Caco-2 (cell line): Measurements from ENCODE around the gene BARHL1. TPM values are rescaled to one million over a fixed set of nuclear protein-coding genes. Genes with fewer than 3 reads are reported as not detected.

Source experiments
- BruUV-seq: library from RNA; stranded (reverse); fragments of 400-500 nt; replicated peaks from 2 replicates; lab custom pipeline; 2021; lab: Mats Ljungman, UMichigan
- CTCF ChIA-PET: fragments of 300-600 bp; sonication (Branson Sonifier 250); formaldehyde crosslinking; loops from one replicate; lab custom pipeline; 2022; ENCODE audit warnings: antibody characterized with exemption; lab: Charles Lee
- POLR2A ChIA-PET: fragments of 300-600 bp; sonication (Branson Sonifier 250); formaldehyde crosslinking; loops from one replicate; lab custom pipeline; 2022; ENCODE audit warnings: antibody characterized with exemption; lab: Charles Lee
- DNase-seq, 2 experiments: peaks; one replicate each; pipeline versions ENCODE4 v3.0.0 to v3.0.0-alpha.2; 2020 to 2022
- H3K27me3 ChIP-seq: replicated peaks from 2 replicates; pipeline ENCODE4 v1.6.0; 2011; ENCODE audit warnings: low read length; ENCODE audit not compliant: control insufficient read depth, insufficient read depth
- H3K36me3 ChIP-seq: 2 replicates; pipeline ENCODE4 v1.5.1; 2011; ENCODE audit warnings: low read length; ENCODE audit not compliant: control insufficient read depth, insufficient read depth
- H3K4me1 ChIP-seq: fragments of 250-450 bp; sonication (Bioruptor Pico); 2 replicates; pipeline ENCODE4 v1.5.1; 2020; ENCODE audit warnings: mild to moderate bottlenecking
- H3K4me3 ChIP-seq: 2 replicates; pipeline ENCODE4 v1.5.1; 2011; ENCODE audit warnings: low read depth, mild to moderate bottlenecking, control low read depth, low read length
- H3K9me3 ChIP-seq: fragments of 250-450 bp; sonication (Bioruptor Pico); 2 replicates; pipeline ENCODE4 v1.5.1; 2020; ENCODE audit warnings: mild to moderate bottlenecking, moderate library complexity
- H3K27ac Mint-ChIP-seq: one replicate; pipeline ENCODE4 v1.8.0; 2022; ENCODE audit warnings: mixed read lengths; ENCODE audit not compliant: unreplicated experiment
- H3K27me3 Mint-ChIP-seq: one replicate; pipeline ENCODE4 v1.8.0; 2022; ENCODE audit warnings: mixed read lengths; ENCODE audit not compliant: insufficient read depth, unreplicated experiment
- H3K36me3 Mint-ChIP-seq: one replicate; pipeline ENCODE4 v1.8.0; 2022; ENCODE audit warnings: mild to moderate bottlenecking, mixed read lengths; ENCODE audit not compliant: insufficient read depth, unreplicated experiment
- H3K4me1 Mint-ChIP-seq: one replicate; pipeline ENCODE4 v1.8.0; 2022; ENCODE audit warnings: low read depth, mixed read lengths; ENCODE audit not compliant: unreplicated experiment
- H3K4me3 Mint-ChIP-seq: one replicate; pipeline ENCODE4 v1.8.0; 2022; ENCODE audit warnings: mild to moderate bottlenecking, moderate library complexity, mixed read lengths; ENCODE audit not compliant: unreplicated experiment
- H3K9me3 Mint-ChIP-seq: one replicate; pipeline ENCODE4 v1.8.0; 2022; ENCODE audit warnings: mixed read lengths; ENCODE audit not compliant: unreplicated experiment
- intact Hi-C: fragments of 100-400 bp; cut with micrococcal nuclease; formaldehyde crosslinking; loops from one replicate; pipeline ENCODE4 v1.10.0; 2022; ENCODE audit not compliant: unreplicated experiment
- total RNA-seq: library from RNA; stranded (reverse); gene quantifications from 2 replicates; pipeline ENCODE4 v1.2.3, GENCODE V29; 2022
- TF ChIP-seq, protein P1 (sequence below), 2 experiments: fragments of 200-600 bp in 1 of 2; IDR thresholded peaks; 1 replicate in 1 of 2; 2 replicates in 1 of 2; pipeline versions ENCODE4 v1.5.1 to v1.8.0; 2011 to 2022; ENCODE audit warnings: antibody characterized with exemption in 1 of 2, control low read depth in 1 of 2, inconsistent platforms in 1 of 2, low read depth in 1 of 2, low read length in 1 of 2, mild to moderate bottlenecking in 1 of 2, moderate library complexity in 1 of 2; ENCODE audit not compliant: insufficient read depth in 1 of 2, severe bottlenecking in 1 of 2, unreplicated experiment in 1 of 2

BARHL1 gene
- total RNA-seq, 1 experiment from 2014 or later: not detected

GRCh38 chr9:132605387-132605786 lies 23.0 kb downstream of the BARHL1 start:
- Histone ChIP-seq H3K36me3 (peaks cover 2% of the 10 kb centered on the region), H3K4me3 (no peak overlapping the region), H3K27me3 (no peaks in the 10 kb centered on the region), H3K4me1 (no peaks in the 10 kb centered on the region), H3K9me3 (no peaks in the 10 kb centered on the region)
- CTCF ChIA-PET: no interaction called here
- Mint-ChIP-seq H3K4me1 (no peaks in the 10 kb centered on the region), H3K36me3 (peaks cover 37% of the 10 kb centered on the region), H3K9me3 (no peaks in the 10 kb centered on the region), H3K27ac (no peak overlapping the region), H3K4me3 (no peak overlapping the region), H3K27me3 (no peaks in the 10 kb centered on the region)
- TF ChIP-seq, protein P1, sequence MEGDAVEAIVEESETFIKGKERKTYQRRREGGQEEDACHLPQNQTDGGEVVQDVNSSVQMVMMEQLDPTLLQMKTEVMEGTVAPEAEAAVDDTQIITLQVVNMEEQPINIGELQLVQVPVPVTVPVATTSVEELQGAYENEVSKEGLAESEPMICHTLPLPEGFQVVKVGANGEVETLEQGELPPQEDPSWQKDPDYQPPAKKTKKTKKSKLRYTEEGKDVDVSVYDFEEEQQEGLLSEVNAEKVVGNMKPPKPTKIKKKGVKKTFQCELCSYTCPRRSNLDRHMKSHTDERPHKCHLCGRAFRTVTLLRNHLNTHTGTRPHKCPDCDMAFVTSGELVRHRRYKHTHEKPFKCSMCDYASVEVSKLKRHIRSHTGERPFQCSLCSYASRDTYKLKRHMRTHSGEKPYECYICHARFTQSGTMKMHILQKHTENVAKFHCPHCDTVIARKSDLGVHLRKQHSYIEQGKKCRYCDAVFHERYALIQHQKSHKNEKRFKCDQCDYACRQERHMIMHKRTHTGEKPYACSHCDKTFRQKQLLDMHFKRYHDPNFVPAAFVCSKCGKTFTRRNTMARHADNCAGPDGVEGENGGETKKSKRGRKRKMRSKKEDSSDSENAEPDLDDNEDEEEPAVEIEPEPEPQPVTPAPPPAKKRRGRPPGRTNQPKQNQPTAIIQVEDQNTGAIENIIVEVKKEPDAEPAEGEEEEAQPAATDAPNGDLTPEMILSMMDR (IDR thresholded peaks at IDR 0.05; ENCODE audit: insufficient read depth in 1 of 2, low read depth in 1 of 2, low read length in 1 of 2, severe bottlenecking in 1 of 2, unreplicated experiment in 1 of 2): no peak
- POLR2A ChIA-PET: no interaction called here
- intact Hi-C loops: no loop called here
- BruUV-seq: no TSS peak
- DNase-seq: no peak

DNA sequence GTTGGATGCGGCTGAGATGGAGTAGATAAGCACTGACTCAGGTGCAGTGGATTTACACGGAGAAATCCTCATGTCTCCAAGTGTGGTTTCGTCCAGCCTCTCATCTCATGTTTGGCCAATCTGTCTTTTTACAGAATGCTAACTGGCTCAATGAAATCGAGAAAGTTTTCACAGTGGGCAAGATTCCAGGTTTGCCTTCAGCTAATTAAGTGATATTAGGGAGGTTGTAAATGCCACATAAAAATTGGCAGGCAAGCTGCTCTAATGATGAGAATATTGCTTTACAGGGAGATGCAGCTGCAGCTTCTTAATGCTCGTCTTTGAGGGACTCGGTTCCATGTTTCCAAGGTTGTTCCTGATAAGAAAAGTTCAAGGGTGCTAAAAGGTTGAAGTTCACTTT lies 23.7 kb downstream of the BARHL1 start:
- Mint-ChIP-seq H3K9me3 (no peaks in the 10 kb centered on the region), H3K27me3 (no peaks in the 10 kb centered on the region), H3K36me3 (peaks cover 43% of the 10 kb centered on the region), H3K4me3 (no peak overlapping the region), H3K4me1 (no peaks in the 10 kb centered on the region), H3K27ac (no peak overlapping the region)
- no peaks in the 10 kb centered on the region for H3K4me1 ChIP-seq
- intact Hi-C loops: no loop called here
- no peak overlapping the region for H3K4me3 ChIP-seq
- TF ChIP-seq, protein P1 (IDR thresholded peaks at IDR 0.05; ENCODE audit: insufficient read depth in 1 of 2, low read depth in 1 of 2, low read length in 1 of 2, severe bottlenecking in 1 of 2, unreplicated experiment in 1 of 2): no peak
- DNase-seq: no peak
- peaks cover 2% of the 10 kb centered on the region for H3K36me3 ChIP-seq
- H3K27me3 ChIP-seq: no peaks in the 10 kb centered on the region
- no TSS peak for BruUV-seq
- ChIA-PET CTCF (no interaction called here), POLR2A (no interaction called here)
- H3K9me3 ChIP-seq: no peaks in the 10 kb centered on the region

DNA sequence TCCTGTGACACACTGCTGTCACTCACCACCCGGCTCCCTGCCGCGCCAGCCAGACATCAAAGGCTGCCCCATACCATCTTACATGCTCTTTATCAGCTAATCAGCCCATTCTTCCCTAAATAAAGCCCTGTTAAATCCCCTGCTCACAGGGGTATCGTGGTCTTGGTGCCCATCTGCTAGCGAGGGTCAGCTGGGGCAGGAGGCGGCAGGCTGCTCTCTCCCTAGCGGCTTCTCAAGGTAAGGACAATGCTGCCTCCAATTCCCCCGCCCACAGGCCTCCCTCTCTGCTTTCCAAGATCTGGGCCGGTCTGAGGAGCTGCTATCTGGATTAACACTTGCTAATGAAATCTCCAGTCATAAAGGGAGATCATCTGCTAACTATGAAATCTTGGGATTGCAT lies 26.8 kb downstream of the BARHL1 start:
- no TSS peak for BruUV-seq
- no peaks in the 10 kb centered on the region for H3K9me3 Mint-ChIP-seq

More for the DNA sequence above, 26.8 kb downstream of the BARHL1 start:
- Mint-ChIP-seq H3K4me3 (no peak overlapping the region), H3K27me3 (no peaks in the 10 kb centered on the region), H3K4me1 (no peaks in the 10 kb centered on the region), H3K36me3 (peaks cover 54% of the 10 kb centered on the region), H3K27ac (no peak overlapping the region)
- POLR2A ChIA-PET: no interaction called here
- H3K4me1 ChIP-seq: no peaks in the 10 kb centered on the region
- H3K4me3 ChIP-seq: no peak overlapping the region
- H3K9me3 ChIP-seq: no peaks in the 10 kb centered on the region
- CTCF ChIA-PET: no interaction called here
- H3K27me3 ChIP-seq: no peaks in the 10 kb centered on the region
- peaks cover 2% of the 10 kb centered on the region for H3K36me3 ChIP-seq
- intact Hi-C loops: no loop called here
- DNase-seq: no peak
- TF ChIP-seq, protein P1 (IDR thresholded peaks at IDR 0.05; ENCODE audit: insufficient read depth in 1 of 2, low read depth in 1 of 2, low read length in 1 of 2, severe bottlenecking in 1 of 2, unreplicated experiment in 1 of 2): no peak
